Breast epithelium (tissue), 3 donors: Measurements from ENCODE around the gene SCUBE2.

Source experiments
- POLR2A ChIP-seq: fragments of 450-650 bp; IDR thresholded peaks from one replicate; pipeline ENCODE4 v1.6.1; 2016; ENCODE audit warnings: antibody characterized with exemption, mild to moderate bottlenecking, moderate library complexity
- TF ChIP-seq, protein P1 (sequence below), 3 donors: fragments of 450-650 bp; IDR thresholded peaks; one replicate each; pipeline ENCODE4 v1.5.1; 2016 to 2017; ENCODE audit warnings: antibody characterized with exemption in 3 of 3, mild to moderate bottlenecking in 3 of 3, moderate library complexity in 3 of 3

DNA sequence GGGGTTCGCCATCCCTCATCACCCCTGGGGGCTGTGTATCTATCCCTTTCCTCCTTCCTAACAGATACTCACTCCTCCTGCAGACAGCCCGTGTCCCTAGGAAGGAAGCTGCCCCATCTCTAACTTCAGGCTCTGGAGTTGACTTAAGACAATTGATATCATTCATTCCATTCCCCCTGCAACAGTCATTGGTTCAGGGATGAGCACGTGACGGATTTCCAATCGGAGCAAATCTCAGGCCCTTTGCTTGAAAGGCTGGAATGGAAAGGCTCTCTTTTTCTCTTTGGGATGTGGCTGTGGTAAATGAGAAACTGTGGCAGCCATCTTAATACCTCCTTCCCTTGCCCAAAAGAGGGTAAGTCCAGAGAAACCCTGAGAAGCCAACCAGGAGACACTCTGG lies 5.0 kb upstream of the SCUBE2 start:
- TF ChIP-seq, protein P1, sequence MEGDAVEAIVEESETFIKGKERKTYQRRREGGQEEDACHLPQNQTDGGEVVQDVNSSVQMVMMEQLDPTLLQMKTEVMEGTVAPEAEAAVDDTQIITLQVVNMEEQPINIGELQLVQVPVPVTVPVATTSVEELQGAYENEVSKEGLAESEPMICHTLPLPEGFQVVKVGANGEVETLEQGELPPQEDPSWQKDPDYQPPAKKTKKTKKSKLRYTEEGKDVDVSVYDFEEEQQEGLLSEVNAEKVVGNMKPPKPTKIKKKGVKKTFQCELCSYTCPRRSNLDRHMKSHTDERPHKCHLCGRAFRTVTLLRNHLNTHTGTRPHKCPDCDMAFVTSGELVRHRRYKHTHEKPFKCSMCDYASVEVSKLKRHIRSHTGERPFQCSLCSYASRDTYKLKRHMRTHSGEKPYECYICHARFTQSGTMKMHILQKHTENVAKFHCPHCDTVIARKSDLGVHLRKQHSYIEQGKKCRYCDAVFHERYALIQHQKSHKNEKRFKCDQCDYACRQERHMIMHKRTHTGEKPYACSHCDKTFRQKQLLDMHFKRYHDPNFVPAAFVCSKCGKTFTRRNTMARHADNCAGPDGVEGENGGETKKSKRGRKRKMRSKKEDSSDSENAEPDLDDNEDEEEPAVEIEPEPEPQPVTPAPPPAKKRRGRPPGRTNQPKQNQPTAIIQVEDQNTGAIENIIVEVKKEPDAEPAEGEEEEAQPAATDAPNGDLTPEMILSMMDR (IDR thresholded peaks at IDR 0.05): no peak
- no peak for TF ChIP-seq POLR2A
